ENCODE measurements around the gene ZNF544.
"Not testable (repeated sequence)": the region's sequence is repeated elsewhere in the genome, so short reads cannot be mapped to it uniquely, and the experiment has no call there.

ZNF544 gene

DNA sequence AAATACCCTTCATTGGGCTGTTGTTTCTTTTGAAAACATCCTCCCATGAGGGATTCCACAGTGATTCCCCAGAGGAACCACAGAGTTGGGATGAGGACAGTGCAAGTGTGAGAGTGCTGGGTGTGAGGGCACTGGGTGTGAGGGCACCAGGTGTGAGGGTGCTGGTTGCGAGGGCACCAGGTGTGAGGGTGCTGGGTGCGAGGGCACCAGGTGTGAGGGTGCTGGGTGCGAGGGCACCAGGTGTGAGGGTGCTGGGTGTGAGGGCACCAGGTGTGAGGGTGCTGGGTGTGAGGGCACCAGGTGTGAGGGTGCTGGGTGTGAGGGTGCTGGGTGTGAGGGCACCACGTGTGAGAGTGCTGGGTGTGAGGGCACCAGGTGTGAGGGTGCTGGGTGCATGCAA lies 29.5 kb downstream of the ZNF544 start:
- not testable (repeated sequence) for DNase-seq

DNA sequence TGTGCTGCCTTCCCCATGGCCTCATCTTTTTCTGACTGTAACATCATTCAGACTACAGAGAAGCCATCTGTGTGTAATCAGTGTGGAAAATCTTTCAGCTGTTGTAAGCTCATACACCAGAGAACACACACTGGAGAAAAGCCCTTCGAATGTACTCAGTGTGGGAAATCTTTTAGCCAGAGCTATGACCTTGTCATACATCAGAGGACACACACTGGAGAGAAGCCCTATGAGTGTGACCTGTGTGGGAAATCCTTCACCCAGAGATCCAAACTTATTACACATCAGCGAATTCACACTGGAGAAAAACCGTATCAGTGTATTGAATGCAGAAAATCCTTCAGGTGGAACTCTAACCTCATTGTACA lies 32.9 kb downstream of the ZNF544 start:
- no peak for DNase-seq

DNA sequence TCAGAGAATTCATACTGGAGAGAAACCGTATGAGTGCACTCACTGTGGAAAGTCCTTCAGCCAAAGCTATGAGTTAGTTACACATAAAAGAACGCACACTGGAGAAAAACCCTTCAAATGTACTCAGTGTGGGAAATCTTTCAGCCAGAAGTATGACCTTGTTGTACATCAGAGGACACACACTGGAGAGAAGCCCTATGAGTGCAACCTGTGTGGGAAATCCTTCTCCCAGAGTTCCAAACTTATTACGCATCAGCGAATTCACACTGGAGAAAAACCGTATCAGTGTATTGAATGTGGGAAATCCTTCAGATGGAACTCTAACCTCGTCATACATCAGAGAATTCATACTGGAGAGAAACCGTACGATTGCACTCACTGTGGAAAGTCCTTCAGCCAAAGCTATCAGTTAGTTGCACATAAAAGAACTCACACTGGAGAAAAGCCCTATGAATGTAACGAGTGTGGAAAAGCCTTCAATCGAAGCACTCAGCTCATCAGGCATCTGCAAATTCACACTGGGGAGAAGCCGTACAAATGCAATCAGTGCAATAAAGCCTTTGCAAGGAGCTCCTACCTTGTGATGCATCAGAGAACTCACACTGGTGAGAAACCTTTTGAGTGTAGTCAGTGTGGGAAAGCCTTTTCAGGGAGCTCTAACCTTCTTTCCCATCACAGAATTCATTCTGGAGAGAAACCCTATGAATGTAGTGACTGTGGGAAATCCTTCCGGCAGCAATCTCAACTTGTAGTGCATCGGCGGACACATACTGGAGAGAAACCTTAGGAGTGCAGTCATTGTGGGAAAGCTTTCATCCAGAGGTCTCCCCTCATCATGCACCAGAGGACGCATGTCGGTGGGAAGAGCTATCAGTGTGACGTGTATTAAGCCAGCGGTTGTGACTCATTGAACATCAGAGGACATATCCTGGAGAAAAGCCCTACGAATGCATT lies 33.5 kb downstream of the ZNF544 start:
- DNase-seq: no peak

DNA sequence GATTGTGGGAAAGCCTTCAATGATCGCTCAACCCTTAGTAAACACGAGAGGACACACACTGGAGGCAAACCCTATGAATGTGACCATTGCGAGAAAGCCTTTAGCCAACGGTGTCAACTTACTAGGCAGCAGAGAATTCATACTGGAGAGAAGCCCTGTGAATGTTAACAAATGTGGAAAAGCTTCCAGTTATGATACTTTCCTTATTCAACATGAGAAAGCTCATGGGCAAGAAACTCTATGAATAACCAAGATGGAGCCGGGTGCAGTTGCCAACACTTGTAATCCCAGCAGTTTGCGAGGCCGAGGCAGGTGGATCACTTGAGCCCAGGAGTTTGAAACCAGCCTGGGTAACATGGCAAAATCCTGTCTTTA lies 34.2 kb downstream of the ZNF544 start:
- no peak for DNase-seq

DNA sequence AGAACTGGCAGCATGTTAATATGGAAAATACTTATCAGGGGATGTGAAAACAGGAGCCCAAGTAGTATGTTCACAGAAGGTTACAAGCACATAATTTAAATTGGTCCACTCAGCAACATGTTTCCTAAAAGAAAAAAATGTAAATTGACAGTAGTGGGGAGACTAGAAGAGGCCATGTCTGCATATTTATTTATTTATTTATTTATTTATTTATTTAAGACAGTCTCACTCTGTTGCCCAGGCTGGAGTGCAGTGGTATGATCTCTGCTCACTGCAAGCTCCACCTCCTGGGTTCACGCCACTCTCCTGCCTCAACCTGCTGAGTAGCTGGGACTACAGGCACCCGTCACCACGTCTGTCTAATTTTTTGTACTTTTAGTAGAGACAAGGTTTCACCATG lies 36.4 kb downstream of the ZNF544 start:
- DNase-seq: no peak

DNA sequence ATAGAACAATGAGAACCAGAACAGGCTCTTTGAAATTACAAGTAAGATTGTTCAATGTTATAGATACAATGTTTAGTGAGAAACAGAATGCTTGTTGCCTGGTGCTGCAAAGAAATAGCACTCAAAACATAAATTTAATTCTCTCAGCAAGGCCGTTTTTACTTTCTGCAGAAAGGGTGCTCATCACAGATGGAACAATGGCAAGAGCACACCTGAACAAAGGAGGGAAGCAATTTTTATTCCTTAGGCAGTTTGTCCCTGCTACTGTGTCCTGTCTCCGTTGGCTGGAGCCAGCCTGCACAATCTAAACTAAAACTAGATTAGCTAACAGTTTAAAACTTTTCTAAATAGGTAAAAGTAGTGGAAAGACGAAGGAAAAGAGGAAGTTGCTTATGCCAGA lies 39.6 kb downstream of the ZNF544 start:
- DNase-seq: no peak

DNA sequence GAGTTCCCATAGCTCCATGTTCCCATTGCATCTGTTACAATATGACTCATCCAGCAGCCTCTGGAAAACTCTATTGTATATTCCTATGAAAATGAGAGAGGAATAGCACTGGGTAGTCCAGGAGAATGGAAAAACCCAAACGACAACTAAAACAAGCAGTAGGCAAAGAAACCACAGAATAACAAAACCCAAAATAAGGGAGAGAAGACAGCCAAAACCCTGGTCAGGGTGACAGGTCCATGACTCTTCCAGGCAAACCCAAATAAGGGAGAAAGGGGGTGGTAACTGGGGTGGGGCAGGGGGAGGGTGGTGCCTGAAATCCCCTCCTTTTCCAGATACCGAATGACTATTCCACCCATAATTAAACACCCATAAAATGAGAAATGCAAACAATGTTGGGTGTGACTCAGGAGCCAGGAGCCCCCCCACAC lies 46.1 kb downstream of the ZNF544 start:
- no peak for DNase-seq

DNA sequence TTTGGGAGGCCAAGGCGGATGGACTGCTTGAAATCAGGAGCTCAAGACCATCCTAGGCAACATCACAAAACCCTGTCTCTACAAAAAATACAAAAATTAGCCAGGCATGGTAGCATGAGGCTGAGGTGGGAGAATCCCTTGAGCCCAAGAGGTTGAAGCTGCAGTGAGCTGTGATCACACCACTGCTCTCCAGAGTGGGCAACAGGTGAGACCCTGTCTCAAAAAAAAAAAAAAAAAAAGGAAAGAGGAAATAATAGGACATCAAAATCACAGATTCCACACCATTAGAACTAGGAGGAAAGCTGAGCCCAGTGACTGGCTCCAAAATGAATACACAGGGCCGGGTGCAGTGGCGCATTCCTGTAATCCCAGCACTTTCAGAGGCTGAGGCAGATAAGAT lies 46.9 kb downstream of the ZNF544 start:
- DNase-seq: no peak

DNA sequence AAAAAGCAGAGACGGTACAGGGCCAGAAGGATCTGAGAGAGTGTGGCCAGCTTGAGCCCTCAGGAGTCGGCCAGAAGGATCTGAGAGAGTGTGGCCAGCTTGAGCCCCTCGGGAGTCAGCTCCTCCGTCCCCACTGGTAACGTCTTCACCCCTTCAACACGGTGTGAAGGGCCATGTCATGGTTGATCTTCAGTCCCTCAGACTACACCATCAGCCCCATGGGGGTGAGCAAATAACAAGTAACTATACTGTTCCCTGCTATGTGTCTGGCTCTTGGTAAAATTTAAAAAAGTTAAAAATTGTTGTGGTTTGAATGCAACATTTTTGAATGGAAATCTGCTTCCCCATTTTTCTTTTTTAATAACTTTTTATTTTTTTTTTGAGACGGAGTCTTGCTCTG lies 48.5 kb downstream of the ZNF544 start:
- no peak for DNase-seq

DNA sequence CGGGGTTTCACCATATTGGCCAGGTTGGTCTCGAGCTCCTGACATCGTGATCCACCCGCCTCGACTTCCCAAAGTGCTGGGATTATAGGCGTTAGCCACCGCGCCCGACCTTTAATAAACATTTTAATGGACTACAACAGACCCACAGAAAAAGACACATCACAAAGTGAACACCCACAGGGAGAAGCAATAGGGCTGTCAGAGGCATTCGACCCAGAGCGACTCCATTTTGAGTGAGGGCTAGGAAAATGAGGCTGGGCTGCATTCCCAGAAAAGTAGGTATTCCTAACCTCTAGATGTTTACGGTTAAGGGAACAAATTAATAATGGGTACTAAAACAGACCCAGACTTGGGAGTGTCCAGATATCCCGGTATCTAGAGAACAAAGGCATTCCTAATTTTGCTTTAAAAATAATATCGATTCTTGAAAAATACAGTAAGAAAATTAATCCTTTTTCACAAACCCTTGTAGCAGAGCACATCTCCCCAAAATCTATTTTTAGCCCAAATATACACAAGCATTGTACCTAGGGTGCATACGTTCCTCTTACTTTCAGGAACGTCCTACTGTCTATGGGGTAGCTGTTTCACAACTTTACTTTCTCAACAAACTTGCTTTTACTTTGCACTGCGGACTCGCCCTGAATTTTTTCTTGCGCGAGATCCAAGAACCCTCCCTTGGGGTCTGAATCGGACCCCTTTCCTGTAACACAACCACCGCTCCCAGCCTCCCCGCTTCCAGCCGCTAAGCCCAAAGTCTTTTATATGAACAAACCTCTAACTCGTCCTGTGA lies 49.2 kb downstream of the ZNF544 start:
- DNase-seq: no peak

DNA sequence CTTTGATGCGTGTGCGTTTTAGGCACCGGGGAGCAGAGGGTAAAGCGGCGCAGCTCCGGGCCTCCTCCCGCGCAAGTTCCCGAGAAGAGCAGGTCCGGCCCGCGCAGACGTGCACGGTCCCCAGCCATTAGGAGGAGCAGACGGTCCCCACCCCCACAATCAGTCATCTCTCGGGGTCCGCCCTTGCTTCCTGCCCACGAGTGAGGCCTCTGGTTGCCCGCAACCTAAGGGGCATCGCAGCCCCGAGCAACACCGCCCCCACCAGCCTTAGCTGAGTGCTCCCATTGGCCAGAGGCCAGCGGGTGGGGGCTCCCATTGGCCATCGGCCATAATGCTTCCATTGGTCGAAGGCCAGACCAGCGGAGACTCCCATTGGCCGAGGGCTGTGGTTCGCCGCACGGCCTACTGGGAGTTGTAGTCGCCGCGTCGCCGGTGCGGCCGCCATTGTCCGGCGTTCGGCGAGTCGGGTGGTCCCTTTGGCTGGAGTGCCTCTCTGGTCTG lies 49.9 kb downstream of the ZNF544 start, which contains the start of gene ZNF8:
Gene ZNF8 (plus strand): TSS at position 415 of the 501 bp plus-strand sequence. CDS start 127 bp downstream, outside the sequence.
- peak; percentile 99 for DNase-seq

DNA sequence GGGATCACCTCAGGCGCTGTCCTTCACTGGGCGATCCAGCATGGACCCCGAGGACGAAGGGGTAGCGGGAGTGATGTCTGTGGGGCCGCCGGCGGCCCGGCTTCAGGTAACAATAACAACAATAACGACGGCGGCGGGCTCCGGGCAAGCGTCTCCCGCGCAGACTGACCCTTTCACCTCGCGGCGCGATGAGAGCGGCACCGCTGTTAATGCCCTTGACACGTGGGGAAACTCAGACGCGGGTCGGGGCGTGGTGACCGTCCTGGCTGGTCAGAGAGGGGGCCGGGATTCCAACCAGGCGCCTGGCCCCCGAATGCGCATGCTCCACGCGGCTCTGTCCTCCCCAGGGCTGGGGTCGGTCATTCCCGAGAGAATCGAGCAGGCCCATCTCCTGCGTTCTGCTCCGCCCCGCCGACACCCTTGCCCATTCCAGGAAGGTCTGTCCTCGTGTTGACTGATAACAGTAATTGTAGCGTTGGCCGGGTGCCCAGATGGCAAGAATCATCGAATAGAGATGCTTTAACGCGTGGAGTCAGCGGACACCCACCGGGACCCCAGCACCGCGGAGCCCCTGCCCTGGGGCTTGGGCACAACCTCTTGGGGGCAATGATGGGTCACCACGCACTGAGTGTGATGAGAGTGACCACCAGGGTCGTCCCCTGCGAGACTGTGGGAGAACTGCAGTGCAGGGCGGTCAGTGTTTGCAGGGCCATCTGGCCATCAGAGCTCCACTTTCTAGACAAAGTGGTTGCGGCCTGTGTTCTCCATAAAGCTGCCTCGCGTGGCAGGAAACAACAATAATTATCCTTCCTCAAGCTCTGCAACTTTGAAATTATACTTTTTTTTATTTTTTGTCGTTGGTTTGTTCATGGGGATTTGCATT lies 50.6 kb downstream of the ZNF544 start:
- DNase-seq: peak; percentile 78

DNA sequence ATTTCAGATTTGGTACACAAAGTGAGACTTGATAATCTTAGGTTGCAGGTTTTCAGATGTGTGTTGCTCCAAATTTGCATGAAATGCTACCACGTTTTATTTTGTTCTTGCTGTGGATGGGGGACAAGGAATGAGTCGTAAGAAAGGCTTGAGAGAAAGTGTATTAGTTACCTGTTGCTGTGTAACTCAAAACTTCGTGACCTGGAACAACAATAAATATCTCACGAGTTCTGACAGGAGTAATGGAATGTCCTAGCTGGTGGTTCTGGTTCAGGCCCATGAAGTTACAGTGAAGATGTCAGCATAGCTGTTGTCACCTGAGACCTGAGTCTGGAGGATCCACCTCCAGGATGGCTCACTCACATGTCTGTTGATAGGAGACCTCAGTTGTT lies 51.2 kb downstream of the ZNF544 start:
- DNase-seq: no peak

DNA sequence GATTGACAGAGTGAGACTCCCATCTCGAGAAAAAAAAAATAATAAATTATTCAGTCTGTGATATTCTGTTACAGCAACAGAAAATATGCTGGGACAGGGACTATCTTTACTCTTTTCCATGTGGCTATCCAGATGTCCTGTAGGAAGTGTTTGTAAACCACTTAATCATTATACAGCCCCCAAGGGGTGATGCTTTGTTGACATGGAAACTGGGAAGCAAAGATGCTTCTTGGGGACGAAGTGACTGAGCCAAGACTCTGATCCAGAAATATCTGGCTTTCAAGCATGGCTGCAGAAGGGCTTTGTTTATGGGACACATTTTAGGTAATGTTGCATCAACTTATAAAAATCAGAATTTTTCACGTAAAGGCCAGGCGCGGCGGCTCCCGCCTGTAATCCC lies 55.5 kb downstream of the ZNF544 start:
- DNase-seq: peak; percentile 27

DNA sequence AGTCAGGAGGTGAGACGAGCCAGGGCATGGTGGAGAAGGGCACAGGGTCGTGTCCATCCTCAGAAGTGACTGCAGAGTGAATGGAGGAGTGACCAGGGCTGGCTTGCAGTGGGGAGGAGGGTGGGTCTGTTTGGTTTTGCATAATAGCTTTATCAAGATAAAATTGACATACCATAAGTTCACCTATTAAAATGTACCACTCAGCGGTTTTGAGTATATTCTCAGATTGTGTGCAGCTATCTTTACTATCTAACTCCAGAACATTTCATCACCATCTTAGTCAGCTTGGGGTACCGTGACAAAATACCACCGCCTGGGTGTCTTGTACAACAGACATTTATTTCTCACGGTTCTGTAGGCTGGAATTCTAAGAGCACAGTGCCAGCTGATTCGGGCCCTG lies 63.2 kb downstream of the ZNF544 start:
- DNase-seq: no peak

DNA sequence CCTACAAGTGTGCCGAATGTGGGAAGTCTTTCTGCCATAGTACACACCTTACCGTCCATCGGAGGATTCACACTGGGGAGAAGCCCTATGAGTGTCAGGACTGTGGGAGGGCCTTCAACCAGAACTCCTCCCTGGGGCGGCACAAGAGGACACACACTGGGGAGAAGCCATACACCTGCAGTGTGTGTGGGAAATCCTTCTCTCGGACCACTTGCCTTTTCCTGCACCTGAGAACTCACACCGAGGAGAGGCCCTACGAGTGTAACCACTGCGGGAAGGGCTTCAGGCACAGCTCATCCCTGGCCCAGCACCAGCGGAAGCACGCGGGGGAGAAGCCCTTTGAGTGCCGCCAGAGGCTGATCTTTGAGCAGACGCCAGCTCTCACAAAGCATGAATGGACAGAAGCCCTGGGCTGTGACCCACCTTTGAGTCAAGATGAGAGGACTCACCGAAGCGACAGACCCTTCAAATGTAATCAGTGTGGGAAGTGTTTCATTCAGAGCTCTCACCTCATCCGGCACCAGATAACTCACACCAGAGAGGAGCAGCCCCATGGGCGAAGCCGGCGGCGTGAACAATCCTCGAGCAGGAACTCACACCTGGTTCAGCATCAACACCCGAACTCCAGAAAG lies 66.1 kb downstream of the ZNF544 start:
- DNase-seq: no peak

DNA sequence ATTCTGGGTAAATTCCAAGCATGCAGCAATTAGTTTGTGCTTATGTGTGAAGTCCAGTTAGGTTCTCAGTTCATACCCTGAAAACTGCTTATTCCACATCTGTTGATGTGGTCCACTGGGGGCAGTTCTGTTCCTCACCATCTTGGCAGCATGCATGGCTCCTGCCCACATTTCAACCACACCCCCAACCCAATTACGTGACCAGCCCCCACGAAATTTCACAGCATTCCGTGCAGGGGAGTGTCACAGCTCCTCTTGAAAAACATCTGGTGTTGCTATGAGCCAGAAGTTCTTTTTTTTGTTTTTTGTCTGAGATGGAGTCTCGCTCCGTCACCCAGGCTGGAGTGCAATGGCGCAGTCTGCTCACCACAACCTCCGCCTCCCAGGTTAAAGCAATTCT lies 67.4 kb downstream of the ZNF544 start:
- peak; percentile 36 for DNase-seq

DNA sequence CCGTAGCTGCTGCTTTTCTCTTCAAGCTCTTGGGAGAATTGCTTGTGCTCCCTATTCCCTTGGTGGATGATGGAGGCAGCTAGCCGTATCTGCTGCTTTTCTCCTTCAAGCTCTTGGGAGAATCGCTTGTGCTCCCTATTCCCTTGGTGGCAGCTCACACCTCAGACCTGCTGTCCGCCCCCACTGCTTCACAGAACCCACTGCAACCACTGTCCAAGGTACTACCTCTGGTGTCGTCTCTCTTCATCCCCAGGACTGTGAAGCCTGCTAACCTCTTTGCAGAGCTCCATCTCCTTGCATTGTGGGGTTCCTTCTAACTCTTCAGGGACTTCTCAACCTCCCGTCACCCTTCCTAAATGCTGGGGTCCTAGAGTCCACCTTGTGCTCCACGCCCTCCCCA lies 71.9 kb downstream of the ZNF544 start:
- DNase-seq: no peak

DNA sequence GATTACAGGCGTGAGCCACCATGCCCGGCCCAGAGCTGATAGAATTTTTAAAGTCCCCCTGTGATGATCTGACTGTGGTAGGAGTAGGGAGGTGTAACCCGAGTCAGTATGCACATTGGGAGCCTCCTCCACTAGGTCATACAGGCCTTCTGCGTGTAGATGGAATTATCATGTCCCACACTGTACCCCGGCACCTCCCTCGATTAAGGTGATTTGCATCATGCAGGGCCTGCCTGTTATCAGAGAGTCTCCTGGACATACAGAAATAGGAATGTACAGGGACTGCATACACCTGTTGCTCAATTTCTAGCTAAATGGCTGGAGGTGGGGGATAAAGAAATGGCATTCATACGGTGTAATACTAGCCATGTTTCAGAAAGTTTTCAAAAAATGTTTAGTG lies 75.5 kb downstream of the ZNF544 start:
- DNase-seq: no peak

DNA sequence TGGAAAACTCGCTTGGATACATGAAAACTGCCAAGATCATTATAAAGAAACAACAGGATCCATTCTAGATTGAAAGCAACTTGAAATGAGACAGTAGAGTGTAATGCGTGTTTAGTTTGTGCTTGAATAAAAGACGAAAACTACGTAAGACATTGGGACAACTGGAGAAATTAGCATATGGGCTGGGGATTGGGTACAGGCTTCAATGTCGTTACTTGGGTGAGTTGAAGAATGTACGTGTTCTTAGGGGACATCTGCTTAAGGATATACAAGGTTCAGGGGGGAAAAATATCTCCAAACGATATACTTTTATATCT lies 76.0 kb downstream of the ZNF544 start:
- DNase-seq: no peak

DNA sequence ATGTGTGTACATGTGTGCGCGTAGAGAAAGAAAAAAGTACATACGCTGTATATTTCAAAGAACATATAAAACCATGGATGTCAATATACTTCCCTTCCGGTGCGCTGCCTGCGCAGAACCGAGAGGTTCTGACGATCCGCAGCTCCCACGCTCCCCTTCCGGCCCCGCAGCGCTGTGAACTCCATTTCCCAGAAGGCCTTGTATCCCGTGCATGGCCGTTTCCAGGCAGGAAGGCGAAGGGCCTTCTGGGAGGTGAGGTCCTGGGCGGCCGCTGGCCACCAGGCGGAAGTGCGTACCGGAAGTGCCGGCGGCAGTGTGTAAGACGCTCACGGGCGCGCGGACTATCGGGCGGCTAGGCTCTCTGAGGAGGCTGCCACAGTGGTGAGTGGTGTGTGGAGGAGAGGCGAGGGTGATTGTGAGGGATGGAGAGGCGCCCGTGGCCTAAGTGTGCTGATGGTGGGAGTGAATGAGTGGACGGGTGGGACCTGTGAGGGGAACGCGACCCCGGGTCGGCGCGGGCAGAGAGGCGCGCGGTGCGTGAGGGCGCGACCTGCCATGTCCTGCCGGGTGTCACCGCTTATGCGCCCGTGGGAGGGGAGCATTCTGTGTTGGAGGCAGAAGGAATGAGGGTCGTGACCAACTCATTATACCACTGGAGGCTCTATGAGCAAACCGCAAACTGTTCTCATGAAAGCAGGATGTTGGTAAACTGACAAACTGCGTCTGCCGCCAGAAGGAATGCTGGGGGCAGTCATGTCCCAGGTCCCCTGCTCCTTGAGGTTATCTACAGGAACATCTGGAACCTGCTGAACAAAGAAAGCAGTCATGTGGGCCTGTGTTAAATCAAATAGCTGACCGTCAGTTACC lies 76.6 kb downstream of the ZNF544 start, which contains the start of gene ERVK3-1:
Gene ERVK3-1 (plus strand): TSS at position 313 of the 867 bp plus-strand sequence. CDS start 6,792 bp downstream, outside the sequence.
- peak; percentile 97 for DNase-seq
